ENCODE results near the gene MRC1. TPM values are rescaled to one million over a fixed set of nuclear protein-coding genes. Genes with fewer than 3 reads are reported as not detected.

The MRC1 gene
- total and polyA plus RNA-seq, 9 of the 15 experiments (the other 6 are each of a cell fraction or from before 2014, with no cell fraction given), result 0.01 to 0.20 (median 0.03) TPM; not detected in 5

DNA sequence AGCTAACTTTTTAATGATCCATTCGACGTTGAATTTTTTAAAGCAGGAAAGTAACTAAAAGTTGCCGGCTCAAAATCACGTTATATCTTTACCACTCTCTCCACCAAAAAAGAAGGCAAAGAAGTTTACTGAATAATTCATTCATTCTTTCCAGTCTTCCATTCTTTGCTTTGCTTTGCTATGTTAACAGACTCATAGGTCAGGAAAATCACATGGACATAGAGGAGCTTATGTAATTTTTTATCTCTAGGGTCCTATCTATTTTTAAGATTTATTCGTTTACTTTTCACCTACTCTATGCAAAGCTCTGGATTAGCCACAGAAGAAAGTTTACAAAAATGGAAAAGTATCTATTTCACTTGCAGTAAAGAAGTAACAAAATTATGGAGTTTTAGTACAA lies 52.6 kb downstream of the MRC1 start:
- Histone ChIP-seq H4K20me1 (replicated peaks; ENCODE audit: control insufficient read depth, insufficient read depth, low read length) (no peaks in the 10 kb centered on the region), H3K27me3 (ENCODE audit: control insufficient read depth in 2 of 2, insufficient read depth in 2 of 2, low read length in 2 of 2) (peaks cover 6 to 23% of the 10 kb centered on the region in 2 experiments; a peak in 4 of 5 replicates), H3K9me3 (replicated peaks; ENCODE audit: control insufficient read depth, insufficient read depth, low read depth, low read length) (no peaks in the 10 kb centered on the region), H3K79me2 (ENCODE audit: control insufficient read depth, insufficient read depth, low read length) (no peaks in the 10 kb centered on the region), H3K9ac (ENCODE audit: insufficient read depth in 1 of 2, low read depth in 2 of 2, low read length in 2 of 2) (no peak overlapping the region), H3K4me3 (no peak overlapping the region), H3K36me3 (ENCODE audit: control insufficient read depth, insufficient read depth, low read length) (no peaks in the 10 kb centered on the region), H3K4me2 (ENCODE audit: insufficient read depth, low read length) (no peak overlapping the region), H3K4me1 (replicated peaks in 1 of 2; ENCODE audit: control insufficient read depth in 2 of 2, insufficient read depth in 2 of 2, low read length in 2 of 2) (no peaks in the 10 kb centered on the region), H2AFZ (ENCODE audit: low read depth, low read length) (no peak overlapping the region), H3K9me1 (ENCODE audit: control insufficient read depth, insufficient read depth, low read length) (no peaks in the 10 kb centered on the region), H3K27ac (ENCODE audit: extremely low read depth, low read depth, low read length) (no peak overlapping the region)
- in situ Hi-C loops (cut with MboI), result loop anchor here (25.0 kb wide), 2 partner anchors 574 to 1024 kb away; no protein-coding TSS in a partner anchor
- FAIRE-seq, result no peak
- no peak for ATAC-seq
- TF ChIP-seq, protein P1, sequence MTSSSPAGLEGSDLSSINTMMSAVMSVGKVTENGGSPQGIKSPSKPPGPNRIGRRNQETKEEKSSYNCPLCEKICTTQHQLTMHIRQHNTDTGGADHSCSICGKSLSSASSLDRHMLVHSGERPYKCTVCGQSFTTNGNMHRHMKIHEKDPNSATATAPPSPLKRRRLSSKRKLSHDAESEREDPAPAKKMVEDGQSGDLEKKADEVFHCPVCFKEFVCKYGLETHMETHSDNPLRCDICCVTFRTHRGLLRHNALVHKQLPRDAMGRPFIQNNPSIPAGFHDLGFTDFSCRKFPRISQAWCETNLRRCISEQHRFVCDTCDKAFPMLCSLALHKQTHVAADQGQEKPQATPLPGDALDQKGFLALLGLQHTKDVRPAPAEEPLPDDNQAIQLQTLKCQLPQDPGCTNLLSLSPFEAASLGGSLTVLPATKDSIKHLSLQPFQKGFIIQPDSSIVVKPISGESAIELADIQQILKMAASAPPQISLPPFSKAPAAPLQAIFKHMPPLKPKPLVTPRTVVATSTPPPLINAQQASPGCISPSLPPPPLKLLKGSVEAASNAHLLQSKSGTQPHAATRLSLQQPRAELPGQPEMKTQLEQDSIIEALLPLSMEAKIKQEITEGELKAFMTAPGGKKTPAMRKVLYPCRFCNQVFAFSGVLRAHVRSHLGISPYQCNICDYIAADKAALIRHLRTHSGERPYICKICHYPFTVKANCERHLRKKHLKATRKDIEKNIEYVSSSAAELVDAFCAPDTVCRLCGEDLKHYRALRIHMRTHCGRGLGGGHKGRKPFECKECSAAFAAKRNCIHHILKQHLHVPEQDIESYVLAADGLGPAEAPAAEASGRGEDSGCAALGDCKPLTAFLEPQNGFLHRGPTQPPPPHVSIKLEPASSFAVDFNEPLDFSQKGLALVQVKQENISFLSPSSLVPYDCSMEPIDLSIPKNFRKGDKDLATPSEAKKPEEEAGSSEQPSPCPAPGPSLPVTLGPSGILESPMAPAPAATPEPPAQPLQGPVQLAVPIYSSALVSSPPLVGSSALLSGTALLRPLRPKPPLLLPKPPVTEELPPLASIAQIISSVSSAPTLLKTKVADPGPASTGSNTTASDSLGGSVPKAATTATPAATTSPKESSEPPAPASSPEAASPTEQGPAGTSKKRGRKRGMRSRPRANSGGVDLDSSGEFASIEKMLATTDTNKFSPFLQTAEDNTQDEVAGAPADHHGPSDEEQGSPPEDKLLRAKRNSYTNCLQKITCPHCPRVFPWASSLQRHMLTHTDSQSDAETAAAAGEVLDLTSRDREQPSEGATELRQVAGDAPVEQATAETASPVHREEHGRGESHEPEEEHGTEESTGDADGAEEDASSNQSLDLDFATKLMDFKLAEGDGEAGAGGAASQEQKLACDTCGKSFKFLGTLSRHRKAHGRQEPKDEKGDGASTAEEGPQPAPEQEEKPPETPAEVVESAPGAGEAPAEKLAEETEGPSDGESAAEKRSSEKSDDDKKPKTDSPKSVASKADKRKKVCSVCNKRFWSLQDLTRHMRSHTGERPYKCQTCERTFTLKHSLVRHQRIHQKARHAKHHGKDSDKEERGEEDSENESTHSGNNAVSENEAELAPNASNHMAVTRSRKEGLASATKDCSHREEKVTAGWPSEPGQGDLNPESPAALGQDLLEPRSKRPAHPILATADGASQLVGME (CRISPR knock-in tag; IDR thresholded peaks at IDR 0.05), result no peak
- no peak for TF ChIP-seq JUN (IDR thresholded peaks at IDR 0.05; ENCODE audit: borderline replicate concordance, low read depth, low read length)
- TF ChIP-seq JUN (CRISPR knock-in tag; IDR thresholded peaks at IDR 0.05; ENCODE audit: borderline replicate concordance), result no peak
- TF ChIP-seq MED1 (CRISPR knock-in tag; IDR thresholded peaks at IDR 0.05; ENCODE audit: borderline replicate concordance), result no peak
- peak; percentile 97 for TF ChIP-seq CBX8 (IDR thresholded peaks at IDR 0.05; ENCODE audit: borderline replicate concordance, extremely low read depth, low read depth, low read length, poor library complexity, severe bottlenecking)
- ChIA-PET POLR2A (no interaction called here), CTCF (ENCODE audit: low intra/inter-chr PET ratio) (no interaction called here)
- WGBS (ENCODE audit: insufficient coverage, low coverage, missing lambda C conversion rate), result 8% methylated on average over 5 of the region's 5 CpGs
- no peak for DNase-seq (ENCODE audit: extremely low read depth in 1 of 4, low spot score in 3 of 4)
- BruUV-seq (replicated peaks), result no TSS peak
- intact Hi-C loops (cut with micrococcal nuclease), result no loop called here

Data from K562 (cell line).